Activated naive CD8-positive, alpha-beta T cell (primary cell): ENCODE data around the gene VTCN1.
"Not testable (repeated sequence)": the region's sequence is repeated elsewhere in the genome, so short reads cannot be mapped to it uniquely, and the experiment has no call there.

ENCODE experiments used
- H3K27ac Mint-ChIP-seq: one replicate; pipeline ENCODE4 v1.8.0; 2021; ENCODE audit warnings: mixed read lengths
- H3K27me3 Mint-ChIP-seq: one replicate; pipeline ENCODE4 v1.8.0; 2021; ENCODE audit warnings: mixed read lengths
- H3K36me3 Mint-ChIP-seq: one replicate; pipeline ENCODE4 v1.8.0; 2021; ENCODE audit warnings: mixed read lengths
- H3K4me1 Mint-ChIP-seq: one replicate; pipeline ENCODE4 v1.8.0; 2021; ENCODE audit warnings: low read depth, mixed read lengths
- H3K4me3 Mint-ChIP-seq: one replicate; pipeline ENCODE4 v1.8.0; 2021; ENCODE audit warnings: mild to moderate bottlenecking, mixed read lengths
- H3K9me3 Mint-ChIP-seq: one replicate; pipeline ENCODE4 v1.8.0; 2021; ENCODE audit warnings: low read depth, mixed read lengths

The VTCN1 gene

DNA sequence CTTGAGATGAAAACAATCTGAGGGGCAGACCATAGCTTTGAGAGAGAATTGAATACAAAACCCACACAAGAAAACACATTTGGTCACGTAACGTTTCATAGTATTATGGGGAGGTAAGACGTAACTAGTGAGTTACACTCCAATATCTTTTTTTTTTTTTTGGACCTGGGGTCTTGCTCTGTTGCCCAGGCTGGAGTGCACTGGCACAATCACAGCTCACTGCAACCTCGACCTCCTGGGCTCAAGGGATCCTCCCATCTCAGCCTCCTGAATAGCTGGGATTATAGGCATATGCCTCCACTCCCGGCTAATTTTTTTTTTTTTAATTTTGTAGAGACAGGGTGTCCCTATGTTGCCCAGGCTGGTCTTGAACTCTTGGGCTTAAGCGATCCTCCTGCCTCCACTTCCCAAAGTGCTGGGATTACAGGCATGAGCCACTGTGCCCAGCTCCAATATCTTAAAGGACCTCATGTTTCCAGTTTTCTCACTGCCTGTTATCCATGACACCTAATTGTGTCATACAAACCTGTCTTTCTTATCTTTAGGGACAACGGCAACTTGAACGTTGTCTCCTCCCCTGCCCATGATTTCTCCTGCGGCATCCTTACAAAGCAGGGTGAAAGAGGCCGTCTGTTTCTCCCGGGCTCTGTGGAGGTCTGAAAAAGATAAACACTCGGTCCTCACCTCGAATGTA, 94.5 kb downstream of the VTCN1 start:
- no peaks in the 10 kb centered on the region for H3K36me3 Mint-ChIP-seq
- H3K27ac Mint-ChIP-seq = no peak overlapping the region
- H3K27me3 Mint-ChIP-seq = peaks cover 3% of the 10 kb centered on the region
- peaks cover 7% of the 10 kb centered on the region for H3K4me1 Mint-ChIP-seq
- no peaks in the 10 kb centered on the region for H3K9me3 Mint-ChIP-seq
- no peak overlapping the region for H3K4me3 Mint-ChIP-seq

GRCh38 chr1:117114877-117115276, 95.8 kb downstream of the VTCN1 start:
- H3K36me3 Mint-ChIP-seq = no peaks in the 10 kb centered on the region
- H3K27me3 Mint-ChIP-seq = no peaks in the 10 kb centered on the region
- peaks cover 7% of the 10 kb centered on the region for H3K4me1 Mint-ChIP-seq
- no peak overlapping the region for H3K4me3 Mint-ChIP-seq
- no peak overlapping the region for H3K27ac Mint-ChIP-seq
- no peaks in the 10 kb centered on the region for H3K9me3 Mint-ChIP-seq

- peaks cover 3% of the 10 kb centered on the region for H3K36me3 Mint-ChIP-seq
- H3K9me3 Mint-ChIP-seq = no peaks in the 10 kb centered on the region
- peaks cover 12% of the 10 kb centered on the region for H3K4me1 Mint-ChIP-seq
- H3K4me3 Mint-ChIP-seq = no peak overlapping the region
- H3K27me3 Mint-ChIP-seq = no peaks in the 10 kb centered on the region
- H3K27ac Mint-ChIP-seq = no peak overlapping the region
These were observed 97.5 kb downstream of the VTCN1 start for GRCh38 chr1:117113199-117113598.

- peaks cover 5% of the 10 kb centered on the region for H3K36me3 Mint-ChIP-seq
- H3K27me3 Mint-ChIP-seq = no peaks in the 10 kb centered on the region
- no peak overlapping the region for H3K27ac Mint-ChIP-seq
- no peaks in the 10 kb centered on the region for H3K9me3 Mint-ChIP-seq
- H3K4me3 Mint-ChIP-seq = no peak overlapping the region
- peaks cover 12% of the 10 kb centered on the region for H3K4me1 Mint-ChIP-seq
These were observed 98.5 kb downstream of the VTCN1 start for GRCh38 chr1:117112047-117112717.

- Mint-ChIP-seq H3K9me3 (no peaks in the 10 kb centered on the region), H3K4me1 (peaks cover 12% of the 10 kb centered on the region), H3K4me3 (no peak overlapping the region), H3K36me3 (peaks cover 11% of the 10 kb centered on the region), H3K27me3 (no peaks in the 10 kb centered on the region), H3K27ac (no peak overlapping the region)
These were observed 100.0 kb downstream of the VTCN1 start for GRCh38 chr1:117110774-117111173.

GRCh38 chr1:117107364-117107763, 103.4 kb downstream of the VTCN1 start:
- Mint-ChIP-seq H3K4me3 (no peak overlapping the region), H3K27me3 (no peaks in the 10 kb centered on the region), H3K9me3 (no peaks in the 10 kb centered on the region), H3K27ac (no peak overlapping the region), H3K4me1 (peaks cover 12% of the 10 kb centered on the region), H3K36me3 (peaks cover 20% of the 10 kb centered on the region)

- no peak overlapping the region for H3K27ac Mint-ChIP-seq
- no peak overlapping the region for H3K4me3 Mint-ChIP-seq
- H3K4me1 Mint-ChIP-seq = peaks cover 14% of the 10 kb centered on the region
- peaks cover 23% of the 10 kb centered on the region for H3K36me3 Mint-ChIP-seq
- no peaks in the 10 kb centered on the region for H3K9me3 Mint-ChIP-seq
- no peaks in the 10 kb centered on the region for H3K27me3 Mint-ChIP-seq
These were observed 104.2 kb downstream of the VTCN1 start for GRCh38 chr1:117106478-117106877.

GRCh38 chr1:117105722-117106121, 105.0 kb downstream of the VTCN1 start:
- Mint-ChIP-seq H3K4me1 (peaks cover 10% of the 10 kb centered on the region), H3K4me3 (no peak overlapping the region), H3K9me3 (no peaks in the 10 kb centered on the region), H3K36me3 (peaks cover 28% of the 10 kb centered on the region), H3K27ac (no peak overlapping the region), H3K27me3 (no peaks in the 10 kb centered on the region)

GRCh38 chr1:117104986-117105385, 105.7 kb downstream of the VTCN1 start:
- no peak overlapping the region for H3K4me3 Mint-ChIP-seq
- no peak overlapping the region for H3K27ac Mint-ChIP-seq
- peaks cover 35% of the 10 kb centered on the region for H3K36me3 Mint-ChIP-seq
- peaks cover 9% of the 10 kb centered on the region for H3K4me1 Mint-ChIP-seq
- no peaks in the 10 kb centered on the region for H3K27me3 Mint-ChIP-seq
- no peaks in the 10 kb centered on the region for H3K9me3 Mint-ChIP-seq

- H3K9me3 Mint-ChIP-seq, H3K27ac Mint-ChIP-seq, H3K4me1 Mint-ChIP-seq, H3K4me3 Mint-ChIP-seq, H3K27me3 Mint-ChIP-seq: not testable (repeated sequence)
- H3K36me3 Mint-ChIP-seq = peaks cover 46% of the 10 kb centered on the region
These were observed 108.9 kb downstream of the VTCN1 start for GRCh38 chr1:117101858-117102257.

DNA sequence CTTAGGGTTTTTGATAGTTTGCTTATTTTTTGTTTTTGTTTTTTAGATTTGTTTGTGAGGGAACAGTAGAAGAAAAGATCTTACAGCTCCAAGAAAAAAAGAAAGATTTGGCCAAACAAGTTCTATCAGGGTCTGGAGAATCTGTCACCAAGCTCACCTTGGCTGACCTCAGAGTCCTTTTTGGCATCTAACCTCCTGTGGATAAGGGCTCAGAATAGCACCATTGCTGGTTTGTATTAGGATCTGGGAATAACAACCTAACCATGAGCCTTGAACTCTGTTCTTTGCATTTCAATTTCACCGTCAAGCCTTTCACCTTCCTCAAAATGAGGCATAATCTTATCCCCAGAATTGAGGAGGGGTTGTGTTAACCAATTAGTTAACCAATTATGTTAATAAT, 109.4 kb downstream of the VTCN1 start:
- H3K27me3 Mint-ChIP-seq = no peaks in the 10 kb centered on the region
- H3K36me3 Mint-ChIP-seq = peaks cover 47% of the 10 kb centered on the region
- no peak overlapping the region for H3K27ac Mint-ChIP-seq
- no peak overlapping the region for H3K4me3 Mint-ChIP-seq
- peaks cover 3% of the 10 kb centered on the region for H3K4me1 Mint-ChIP-seq
- H3K9me3 Mint-ChIP-seq = no peaks in the 10 kb centered on the region

- Mint-ChIP-seq H3K27me3 (no peaks in the 10 kb centered on the region), H3K9me3 (no peaks in the 10 kb centered on the region)
These were observed 112.3 kb downstream of the VTCN1 start for GRCh38 chr1:117098287-117098890.

DNA sequence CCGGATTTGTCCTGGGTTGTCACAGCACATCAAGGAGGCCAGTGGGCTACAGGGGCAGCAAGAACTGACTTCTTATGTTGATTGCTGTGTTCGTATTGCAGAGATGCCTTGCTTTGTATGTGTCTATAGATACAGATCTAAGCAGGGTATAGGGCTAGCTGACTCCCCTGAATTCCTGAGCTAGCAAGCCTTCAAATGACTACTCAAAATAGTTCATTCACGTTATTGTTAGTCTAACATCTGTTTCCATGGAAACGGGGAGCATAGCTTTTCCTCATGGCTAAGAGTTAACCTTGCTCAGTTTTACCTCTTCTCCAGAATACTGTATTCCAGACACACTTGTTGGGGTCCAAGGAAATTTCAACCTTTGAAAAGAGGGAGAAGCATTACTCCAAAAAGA, 113.3 kb downstream of the VTCN1 start:
- H3K4me1 Mint-ChIP-seq = peaks cover 21% of the 10 kb centered on the region
- no peaks in the 10 kb centered on the region for H3K27me3 Mint-ChIP-seq
- no peak overlapping the region for H3K4me3 Mint-ChIP-seq
- no peaks in the 10 kb centered on the region for H3K9me3 Mint-ChIP-seq
- H3K36me3 Mint-ChIP-seq = peaks cover 51% of the 10 kb centered on the region
- no peak overlapping the region for H3K27ac Mint-ChIP-seq

More at GRCh38 chr1:117098287-117098890, 112.3 kb downstream of the VTCN1 start:
- Mint-ChIP-seq H3K36me3 (peaks cover 51% of the 10 kb centered on the region), H3K4me3 (no peak overlapping the region), H3K4me1 (peaks cover 12% of the 10 kb centered on the region), H3K27ac (no peak overlapping the region)

DNA sequence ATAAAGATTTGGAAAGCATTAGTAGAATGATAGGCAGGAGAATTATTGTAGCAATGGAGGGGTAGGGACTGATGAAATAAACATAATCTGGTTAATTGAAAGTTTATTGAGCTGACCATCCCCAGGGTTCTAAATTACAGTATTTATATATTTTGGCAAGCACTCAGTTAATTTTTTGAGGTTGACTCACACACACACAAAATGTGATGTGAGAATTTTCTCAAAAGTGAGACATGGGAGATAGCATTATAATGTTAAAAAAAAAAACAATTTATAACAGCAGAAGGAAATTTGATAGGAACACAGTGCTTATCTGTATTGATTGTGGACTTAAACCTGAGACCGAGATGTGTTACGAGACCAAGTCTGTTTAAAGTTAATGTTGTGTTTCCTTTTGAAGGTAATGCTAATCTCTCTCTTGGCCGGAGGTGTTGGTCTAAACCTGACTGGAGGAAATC, 113.7 kb downstream of the VTCN1 start:
- Mint-ChIP-seq H3K27ac (no peak overlapping the region), H3K9me3 (no peaks in the 10 kb centered on the region), H3K27me3 (no peaks in the 10 kb centered on the region), H3K36me3 (peaks cover 49% of the 10 kb centered on the region), H3K4me1 (peaks cover 19% of the 10 kb centered on the region), H3K4me3 (no peak overlapping the region)

DNA sequence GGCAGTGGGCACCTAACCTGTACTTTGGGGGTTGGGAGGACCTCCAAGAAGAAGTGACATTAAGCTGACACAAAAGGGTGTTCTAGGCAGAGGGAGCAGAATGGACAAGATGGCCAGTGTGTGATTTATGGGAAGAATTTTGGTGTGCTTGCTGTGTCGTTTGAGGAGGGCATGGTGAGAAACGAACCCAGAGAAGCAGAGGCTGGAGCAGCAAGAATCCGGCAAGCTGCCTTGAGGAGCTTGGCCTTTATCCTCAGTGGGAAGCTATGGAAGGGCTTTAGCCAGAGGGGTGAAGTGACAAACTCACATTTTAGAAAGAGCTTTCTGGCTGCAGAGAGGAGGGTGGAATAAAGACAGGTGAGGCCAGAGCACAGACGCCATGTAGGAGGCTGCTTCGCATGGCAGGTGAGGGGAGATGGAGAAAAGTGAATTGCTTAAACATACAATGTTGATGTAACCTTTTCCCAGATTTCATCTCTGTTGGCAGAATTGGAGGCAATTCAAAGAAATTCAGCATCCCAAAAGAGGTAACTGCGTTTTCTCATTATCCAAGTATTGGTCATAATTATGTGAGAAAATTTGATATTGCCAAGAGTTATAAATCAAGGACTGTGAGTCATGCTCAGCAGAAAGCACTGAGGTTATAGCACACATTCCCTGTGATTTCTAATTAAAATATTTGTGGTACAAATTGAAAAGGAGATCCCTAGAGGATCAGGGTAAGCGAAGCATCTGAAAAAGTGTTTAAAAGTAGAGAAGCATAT, 115.7 kb downstream of the VTCN1 start:
- Mint-ChIP-seq H3K36me3 (peaks cover 51% of the 10 kb centered on the region), H3K27me3 (no peaks in the 10 kb centered on the region), H3K9me3 (no peaks in the 10 kb centered on the region), H3K4me1 (peaks cover 19% of the 10 kb centered on the region), H3K4me3 (no peak overlapping the region), H3K27ac (no peak overlapping the region)
